KMS-11 (cell line): ENCODE measurements around the gene IQSEC1.
A peak's percentile ranks its signal among the peaks of the same experiment; 100 is the strongest.

ENCODE experiments used
- H2AFZ ChIP-seq: fragments of 200-600 bp; sonication (generic); 2 replicates; pipeline ENCODE4 v1.6.1; 2016; ENCODE audit warnings: antibody characterized with exemption, mixed run types, low read depth
- H3K27ac ChIP-seq: fragments of 200-600 bp; sonication (generic); 2 replicates; pipeline ENCODE4 v1.6.1; 2016; ENCODE audit warnings: mild to moderate bottlenecking, mixed run types
- H3K27me3 ChIP-seq: fragments of 200-600 bp; sonication (generic); 2 replicates; pipeline ENCODE4 v1.6.1; 2017; ENCODE audit warnings: mild to moderate bottlenecking, low read depth, mixed run types, moderate library complexity; ENCODE audit not compliant: insufficient read depth
- H3K36me3 ChIP-seq: fragments of 200-600 bp; sonication (generic); 2 replicates; pipeline ENCODE4 v1.6.1; 2017; ENCODE audit warnings: mild to moderate bottlenecking, mixed run types; ENCODE audit not compliant: insufficient read depth
- H3K4me1 ChIP-seq: fragments of 200-600 bp; sonication (generic); 2 replicates; pipeline ENCODE4 v1.6.1; 2016; ENCODE audit warnings: mild to moderate bottlenecking, low read depth, mixed run types; ENCODE audit not compliant: poor library complexity, severe bottlenecking
- H3K4me2 ChIP-seq: fragments of 200-600 bp; sonication (generic); 2 replicates; pipeline ENCODE4 v1.7.0; 2016; ENCODE audit warnings: mild to moderate bottlenecking, mixed run types
- H3K4me3 ChIP-seq: fragments of 200-600 bp; sonication (generic); IDR thresholded peaks from 2 replicates; pipeline ENCODE4 v1.6.1; 2017; ENCODE audit warnings: low read depth, low read length, mixed read lengths; ENCODE audit not compliant: insufficient read depth
- H3K79me2 ChIP-seq: fragments of 200-600 bp; sonication (generic); 2 replicates; pipeline ENCODE4 v1.6.1; 2016; ENCODE audit warnings: low read depth, mixed run types; ENCODE audit not compliant: insufficient read depth
- H3K9ac ChIP-seq: fragments of 200-600 bp; sonication (generic); 2 replicates; pipeline ENCODE4 v1.6.1; 2016; ENCODE audit warnings: mild to moderate bottlenecking, mixed run types
- H4K20me1 ChIP-seq: fragments of 200-600 bp; sonication (generic); 2 replicates; pipeline ENCODE4 v1.6.1; 2016; ENCODE audit warnings: mild to moderate bottlenecking, mixed run types; ENCODE audit not compliant: insufficient read depth
- CTCF ChIP-seq: fragments of 200-600 bp; sonication (generic); conservative IDR thresholded peaks from 2 replicates; pipeline ENCODE4 v1.6.1; 2017; ENCODE audit warnings: low read depth, mild to moderate bottlenecking, antibody characterized with exemption, low read length, moderate library complexity, mixed read lengths

IQSEC1 gene

GRCh38 chr3:13013566-13013965 is 59.7 kb downstream of the IQSEC1 start:
- no peak for TF ChIP-seq CTCF
- H3K4me3 ChIP-seq = no peak overlapping the region
- H3K79me2 ChIP-seq = peaks cover 61% of the 10 kb centered on the region
- peak overlapping the region; percentile 94 for H3K27ac ChIP-seq
- no peaks in the 10 kb centered on the region for H4K20me1 ChIP-seq
- no peak overlapping the region for H2AFZ ChIP-seq
- H3K4me1 ChIP-seq = peaks cover 66% of the 10 kb centered on the region
- H3K9ac ChIP-seq = peak overlapping the region; percentile 77; the same call in 1 of the 2 replicates
- no peaks in the 10 kb centered on the region for H3K27me3 ChIP-seq
- H3K4me2 ChIP-seq = peak overlapping the region; percentile 96
- no peaks in the 10 kb centered on the region for H3K36me3 ChIP-seq

DNA sequence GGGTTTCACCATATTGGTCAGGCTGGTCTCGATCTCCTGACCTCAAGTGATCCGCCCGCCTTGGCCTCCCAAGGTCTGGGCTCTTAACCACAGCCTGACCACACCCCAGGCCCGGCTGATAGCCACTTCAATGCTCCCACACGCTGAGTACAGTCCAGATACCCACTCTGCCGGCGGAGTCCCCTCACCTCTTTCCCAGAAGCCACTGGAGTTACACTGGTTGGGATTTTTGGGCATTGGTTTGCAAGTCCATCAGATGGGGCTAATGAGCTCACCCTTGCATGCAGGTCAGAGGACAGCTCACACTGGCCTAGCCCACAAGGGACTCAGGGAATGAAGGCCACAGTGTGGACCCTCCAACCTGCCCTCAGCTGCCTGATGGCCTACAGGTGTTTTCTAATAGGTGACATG is 60.1 kb downstream of the IQSEC1 start:
- Histone ChIP-seq H3K4me3 (no peak overlapping the region), H2AFZ (no peak overlapping the region), H3K4me2 (peak overlapping the region; percentile 96; the same call in 1 of the 2 replicates), H3K4me1 (peaks cover 66% of the 10 kb centered on the region), H3K27ac (peak overlapping the region; percentile 51; the same call in 1 of the 2 replicates), H3K27me3 (no peaks in the 10 kb centered on the region), H4K20me1 (no peaks in the 10 kb centered on the region), H3K79me2 (peaks cover 57% of the 10 kb centered on the region), H3K36me3 (no peaks in the 10 kb centered on the region), H3K9ac (no peak overlapping the region)
- no peak for TF ChIP-seq CTCF

DNA sequence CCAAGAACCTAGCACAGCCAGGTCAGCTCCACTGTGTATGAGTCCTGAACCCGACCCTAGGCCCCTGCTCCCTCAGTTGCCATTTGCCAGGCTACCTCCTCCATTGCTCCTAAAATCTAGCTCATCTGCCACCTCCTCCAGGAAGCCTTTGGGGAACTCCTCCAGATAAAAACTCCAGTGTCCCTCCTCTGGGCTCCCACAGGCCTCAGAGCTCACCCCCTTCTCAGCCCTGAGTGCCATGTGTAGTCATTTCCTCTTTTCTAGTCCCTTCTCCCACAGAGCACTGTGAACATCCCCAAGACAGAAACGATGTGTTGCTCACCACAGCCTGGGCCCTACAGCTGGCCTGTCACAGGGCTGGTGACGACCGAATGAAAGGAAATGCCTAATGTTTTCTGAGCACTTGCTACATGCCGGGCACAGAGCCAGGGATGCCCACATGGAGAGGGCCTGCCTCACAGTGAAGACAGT is 61.0 kb downstream of the IQSEC1 start:
- Histone ChIP-seq H3K4me3 (no peak overlapping the region), H4K20me1 (no peaks in the 10 kb centered on the region), H2AFZ (no peak overlapping the region), H3K4me2 (peak overlapping the region; percentile 84), H3K9ac (no peak overlapping the region; the same call in 1 of the 2 replicates), H3K79me2 (peaks cover 48% of the 10 kb centered on the region), H3K27me3 (no peaks in the 10 kb centered on the region), H3K4me1 (peaks cover 62% of the 10 kb centered on the region), H3K27ac (peak overlapping the region; percentile 51), H3K36me3 (no peaks in the 10 kb centered on the region)
- no peak for TF ChIP-seq CTCF

- peak overlapping the region; percentile 84 for H3K4me2 ChIP-seq
- H3K27ac ChIP-seq = peak overlapping the region; percentile 51
- peaks cover 45% of the 10 kb centered on the region for H3K79me2 ChIP-seq
- no peaks in the 10 kb centered on the region for H3K27me3 ChIP-seq
- no peak overlapping the region for H3K4me3 ChIP-seq
- TF ChIP-seq CTCF = no peak
- no peaks in the 10 kb centered on the region for H3K36me3 ChIP-seq
- no peak overlapping the region for H2AFZ ChIP-seq
- no peaks in the 10 kb centered on the region for H4K20me1 ChIP-seq
- H3K4me1 ChIP-seq = peaks cover 57% of the 10 kb centered on the region
- H3K9ac ChIP-seq = no peak overlapping the region; the same call in 1 of the 2 replicates
These were observed 61.5 kb downstream of the IQSEC1 start for GRCh38 chr3:13011573-13012220.
